K562 (cell line): ENCODE measurements around the gene LHCGR. TPM values are rescaled to one million over a fixed set of nuclear protein-coding genes. Genes with fewer than 3 reads are reported as not detected.

Source experiments
- ARID1B ChIP-seq: fragments of 450-650 bp; IDR thresholded peaks from 2 replicates; pipeline ENCODE4 v1.6.1; 2016; ENCODE audit warnings: antibody characterized with exemption, mild to moderate bottlenecking, inconsistent platforms
- BRD9 ChIP-seq: fragments of 450-650 bp; IDR thresholded peaks from 2 replicates; pipeline ENCODE4 v1.6.1; 2018; ENCODE audit warnings: low read depth; ENCODE audit not compliant: partially characterized antibody
- BRF2 ChIP-seq: IDR thresholded peaks from 3 replicates; pipeline ENCODE4 v1.6.1; 2011; ENCODE audit warnings: borderline replicate concordance, mild to moderate bottlenecking; ENCODE audit not compliant: insufficient read length, insufficient read depth
- DPF2 ChIP-seq: fragments of 450-650 bp; IDR thresholded peaks from 2 replicates; pipeline ENCODE4 v1.6.1; 2016
- ETV1 ChIP-seq: fragments of 450-650 bp; conservative IDR thresholded peaks from 2 replicates; pipeline ENCODE4 v1.6.1; 2016; ENCODE audit warnings: missing genetic modification characterization, control low read depth, low read depth, missing compliant biosample characterization
- polyA plus RNA-seq, 8 experiments: library from polyadenylated mRNA; depleted of rRNA in 4 of 8; stranded (reverse) in 5 of 8; unstranded in 3 of 8; fragments of >200 nt; fragmentation: Nextera tagmentation in 2 of 8; fragmentation: Illumina TruSeq in 1 of 8; extraction: Ambion mirVana in 2 of 8; extraction: Trizol in 1 of 8; gene quantifications; 2 replicates each; pipeline versions ENCODE4 v1.2.1 to v1.2.3, GENCODE V29; 2011 to 2014; ENCODE audit warnings: inconsistent platforms in 1 of 8, missing spikeins in 1 of 8
- total RNA-seq, 7 experiments: library from RNA; depleted of rRNA in 6 of 7; stranded (reverse); fragments of >200 nt in 6 of 7; fragmentation: Illumina TruSeq in 2 of 7; extraction: Trizol in 2 of 7; gene quantifications; 2 replicates each; pipeline versions ENCODE4 v1.2.1 to v1.2.3, GENCODE V29; 2011 to 2021; ENCODE audit warnings: low replicate concordance in 1 of 7
- TF ChIP-seq, protein P1 (sequence below): sonication (generic); formaldehyde crosslinking; IDR thresholded peaks from 2 replicates; pipeline ENCODE4 v1.8.0; 2023; ENCODE audit warnings: missing genetic modification reagents, mild to moderate bottlenecking, borderline replicate concordance
- TF ChIP-seq, protein P2 (sequence below): fragments of 250-450 bp; sonication (Bioruptor Pico); IDR thresholded peaks from 2 replicates; pipeline ENCODE4 v1.8.0; 2022; ENCODE audit warnings: inconsistent platforms, mild to moderate bottlenecking, moderate library complexity, borderline replicate concordance

Gene LHCGR
- total and polyA plus RNA-seq, 9 of the 15 experiments (the other 6 are each of a cell fraction or from before 2014, with no cell fraction given): not detected

DNA sequence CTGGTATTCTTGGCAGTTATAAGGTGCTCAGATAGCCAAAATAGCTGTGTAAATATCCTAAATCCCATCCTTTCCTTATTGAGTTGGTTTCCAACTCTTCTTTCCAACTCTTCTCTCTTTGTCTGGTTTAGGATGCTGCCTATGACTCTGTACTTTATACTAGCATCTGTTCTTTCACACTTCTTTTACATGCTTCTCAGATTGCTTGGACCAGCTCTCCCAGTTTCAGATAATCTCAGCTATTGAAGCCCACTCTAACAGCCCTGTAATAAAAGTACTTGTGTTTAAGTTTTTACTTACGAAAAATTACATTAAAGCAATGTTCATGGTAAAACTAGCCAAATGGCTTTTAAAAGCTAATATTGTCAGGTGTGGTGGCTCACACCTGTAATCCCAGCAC lies 14.7 kb upstream of the LHCGR start (continued):
- TF ChIP-seq, protein P1, sequence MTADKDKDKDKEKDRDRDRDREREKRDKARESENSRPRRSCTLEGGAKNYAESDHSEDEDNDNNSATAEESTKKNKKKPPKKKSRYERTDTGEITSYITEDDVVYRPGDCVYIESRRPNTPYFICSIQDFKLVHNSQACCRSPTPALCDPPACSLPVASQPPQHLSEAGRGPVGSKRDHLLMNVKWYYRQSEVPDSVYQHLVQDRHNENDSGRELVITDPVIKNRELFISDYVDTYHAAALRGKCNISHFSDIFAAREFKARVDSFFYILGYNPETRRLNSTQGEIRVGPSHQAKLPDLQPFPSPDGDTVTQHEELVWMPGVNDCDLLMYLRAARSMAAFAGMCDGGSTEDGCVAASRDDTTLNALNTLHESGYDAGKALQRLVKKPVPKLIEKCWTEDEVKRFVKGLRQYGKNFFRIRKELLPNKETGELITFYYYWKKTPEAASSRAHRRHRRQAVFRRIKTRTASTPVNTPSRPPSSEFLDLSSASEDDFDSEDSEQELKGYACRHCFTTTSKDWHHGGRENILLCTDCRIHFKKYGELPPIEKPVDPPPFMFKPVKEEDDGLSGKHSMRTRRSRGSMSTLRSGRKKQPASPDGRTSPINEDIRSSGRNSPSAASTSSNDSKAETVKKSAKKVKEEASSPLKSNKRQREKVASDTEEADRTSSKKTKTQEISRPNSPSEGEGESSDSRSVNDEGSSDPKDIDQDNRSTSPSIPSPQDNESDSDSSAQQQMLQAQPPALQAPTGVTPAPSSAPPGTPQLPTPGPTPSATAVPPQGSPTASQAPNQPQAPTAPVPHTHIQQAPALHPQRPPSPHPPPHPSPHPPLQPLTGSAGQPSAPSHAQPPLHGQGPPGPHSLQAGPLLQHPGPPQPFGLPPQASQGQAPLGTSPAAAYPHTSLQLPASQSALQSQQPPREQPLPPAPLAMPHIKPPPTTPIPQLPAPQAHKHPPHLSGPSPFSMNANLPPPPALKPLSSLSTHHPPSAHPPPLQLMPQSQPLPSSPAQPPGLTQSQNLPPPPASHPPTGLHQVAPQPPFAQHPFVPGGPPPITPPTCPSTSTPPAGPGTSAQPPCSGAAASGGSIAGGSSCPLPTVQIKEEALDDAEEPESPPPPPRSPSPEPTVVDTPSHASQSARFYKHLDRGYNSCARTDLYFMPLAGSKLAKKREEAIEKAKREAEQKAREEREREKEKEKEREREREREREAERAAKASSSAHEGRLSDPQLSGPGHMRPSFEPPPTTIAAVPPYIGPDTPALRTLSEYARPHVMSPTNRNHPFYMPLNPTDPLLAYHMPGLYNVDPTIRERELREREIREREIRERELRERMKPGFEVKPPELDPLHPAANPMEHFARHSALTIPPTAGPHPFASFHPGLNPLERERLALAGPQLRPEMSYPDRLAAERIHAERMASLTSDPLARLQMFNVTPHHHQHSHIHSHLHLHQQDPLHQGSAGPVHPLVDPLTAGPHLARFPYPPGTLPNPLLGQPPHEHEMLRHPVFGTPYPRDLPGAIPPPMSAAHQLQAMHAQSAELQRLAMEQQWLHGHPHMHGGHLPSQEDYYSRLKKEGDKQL (CRISPR knock-in tag): no peak
- TF ChIP-seq ETV1 (tag) (no peak), BRF2 (no peak), BRD9 (no peak), DPF2 (no peak), ARID1B (no peak)
- TF ChIP-seq, protein P2, sequence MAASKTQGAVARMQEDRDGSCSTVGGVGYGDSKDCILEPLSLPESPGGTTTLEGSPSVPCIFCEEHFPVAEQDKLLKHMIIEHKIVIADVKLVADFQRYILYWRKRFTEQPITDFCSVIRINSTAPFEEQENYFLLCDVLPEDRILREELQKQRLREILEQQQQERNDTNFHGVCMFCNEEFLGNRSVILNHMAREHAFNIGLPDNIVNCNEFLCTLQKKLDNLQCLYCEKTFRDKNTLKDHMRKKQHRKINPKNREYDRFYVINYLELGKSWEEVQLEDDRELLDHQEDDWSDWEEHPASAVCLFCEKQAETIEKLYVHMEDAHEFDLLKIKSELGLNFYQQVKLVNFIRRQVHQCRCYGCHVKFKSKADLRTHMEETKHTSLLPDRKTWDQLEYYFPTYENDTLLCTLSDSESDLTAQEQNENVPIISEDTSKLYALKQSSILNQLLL (CRISPR knock-in tag): no peak
